HG03039 (cell line): ENCODE results near the gene LY86.
"Not testable (repeated sequence)": the region's sequence is repeated elsewhere in the genome, so short reads cannot be mapped to it uniquely, and the experiment has no call there.

Source experiments
- ATAC-seq: cut with Tn5 transposase; IDR thresholded peaks from one replicate; pipeline ENCODE4 v1.9.1; 2021; ENCODE audit warnings: mild to moderate bottlenecking, moderate library complexity; ENCODE audit not compliant: unreplicated experiment

Gene LY86

GRCh38 chr6:6648692-6649343 lies 60.3 kb downstream of the LY86 start:
- no peak for ATAC-seq

- ATAC-seq: no peak
These were observed 61.4 kb downstream of the LY86 start for GRCh38 chr6:6649824-6650349.

- ATAC-seq: no peak
These were observed 62.3 kb downstream of the LY86 start for GRCh38 chr6:6650839-6651238.

- no peak for ATAC-seq
These were observed 62.8 kb downstream of the LY86 start for GRCh38 chr6:6651335-6651734.

- ATAC-seq: no peak
These were observed 64.4 kb downstream of the LY86 start for GRCh38 chr6:6652932-6653331.

- no peak for ATAC-seq
These were observed 66.4 kb downstream of the LY86 start for GRCh38 chr6:6654599-6655575.

- ATAC-seq: no peak
These were observed 67.3 kb downstream of the LY86 start for GRCh38 chr6:6655805-6656251.

- no peak for ATAC-seq
These were observed 67.8 kb downstream of the LY86 start for GRCh38 chr6:6656287-6656686.

GRCh38 chr6:6657085-6657819 lies 68.7 kb downstream of the LY86 start:
- no peak for ATAC-seq

GRCh38 chr6:6657820-6658217 lies 69.3 kb downstream of the LY86 start:
- no peak for ATAC-seq

GRCh38 chr6:6659600-6660327 lies 71.2 kb downstream of the LY86 start:
- no peak for ATAC-seq

GRCh38 chr6:6660339-6661045 lies 72.0 kb downstream of the LY86 start:
- ATAC-seq: no peak

GRCh38 chr6:6661191-6661590 lies 72.7 kb downstream of the LY86 start:
- ATAC-seq: no peak

- no peak for ATAC-seq
These were observed 73.2 kb downstream of the LY86 start for GRCh38 chr6:6661684-6662083.

- no peak for ATAC-seq
These were observed 75.1 kb downstream of the LY86 start for GRCh38 chr6:6663421-6664135.

- no peak for ATAC-seq
These were observed 77.2 kb downstream of the LY86 start for GRCh38 chr6:6665555-6666243.

- not testable (repeated sequence) for ATAC-seq
These were observed 81.6 kb downstream of the LY86 start for GRCh38 chr6:6670150-6670549.

- no peak for ATAC-seq
These were observed 86.4 kb downstream of the LY86 start for GRCh38 chr6:6674872-6675271.
